Measurements from ENCODE around the gene CC2D1A.

Gene CC2D1A

GRCh38 chr19:13872695-13873389 is 33.2 kb upstream of the CC2D1A start:
- Histone ChIP-seq H2BK5ac (ENCODE audit: low read depth, low read length, poor library complexity, severe bottlenecking) (no peak overlapping the region), H3K4me2 (ENCODE audit: low read length, poor library complexity, severe bottlenecking) (peak overlapping the region; percentile 76), H3K79me1 (replicated peaks; ENCODE audit: low read length, poor library complexity, severe bottlenecking) (peaks cover 1% of the 10 kb centered on the region), H3K4me1 (ENCODE audit: control insufficient read depth, insufficient read depth, low read depth, low read length) (peaks cover 7% of the 10 kb centered on the region), H2BK15ac (ENCODE audit: low read depth, poor library complexity, severe bottlenecking) (peak overlapping the region; percentile 12), H3K27me3 (ENCODE audit: control insufficient read depth in 1 of 2, insufficient read depth in 1 of 2, low read length in 2 of 2) (peaks cover 4 to 20% of the 10 kb centered on the region in 2 experiments), H3K27ac (ENCODE audit: low read length, poor library complexity, severe bottlenecking) (no peak overlapping the region), H3K9me3 (ENCODE audit: control insufficient read depth, low read length) (no peaks in the 10 kb centered on the region), H4K8ac (ENCODE audit: low read length) (peak overlapping the region; percentile 45), H3K14ac (ENCODE audit: low read length in 2 of 2) (no peak overlapping the region), H2BK12ac (ENCODE audit: low read length in 2 of 2) (no peak overlapping the region), H2BK120ac (ENCODE audit: low read depth, low read length) (no peak overlapping the region), H2AK5ac (ENCODE audit: low read length, severe bottlenecking) (no peak overlapping the region), H4K91ac (ENCODE audit: low read length) (no peak overlapping the region), H3K4me3 (ENCODE audit: insufficient read depth in 1 of 2, low read depth in 1 of 2, low read length in 2 of 2) (peak overlapping the region; percentile 41 to 42), H3K18ac (ENCODE audit: low read depth in 1 of 2, low read length in 2 of 2) (peak overlapping the region in 1 of 2 experiments; percentile 68), H2AFZ (ENCODE audit: low read depth, low read length) (peak overlapping the region; percentile 44), H3K9ac (ENCODE audit: low read length) (peak overlapping the region; percentile 12), H3K4ac (ENCODE audit: low read depth in 1 of 2, low read length in 2 of 2) (no peak overlapping the region), H3K36me3 (ENCODE audit: control insufficient read depth in 1 of 2, insufficient read depth in 2 of 2, low read depth in 1 of 2, low read length in 2 of 2) (peaks cover 0 to 2% of the 10 kb centered on the region in 2 experiments), H3K23ac (ENCODE audit: low read length in 2 of 2) (no peak overlapping the region)
- no peak for DNase-seq
- WGBS, result 4% methylated on average over 42 of the region's 45 CpGs

- H3K14ac ChIP-seq (ENCODE audit: low read length in 2 of 2), result no peak overlapping the region
- no peak overlapping the region for H2AFZ ChIP-seq (ENCODE audit: low read depth, low read length)
- H3K27ac ChIP-seq (ENCODE audit: low read length, poor library complexity, severe bottlenecking), result no peak overlapping the region
- H2BK5ac ChIP-seq (ENCODE audit: low read depth, low read length, poor library complexity, severe bottlenecking), result no peak overlapping the region
- no peak overlapping the region for H3K4me2 ChIP-seq (ENCODE audit: low read length, poor library complexity, severe bottlenecking)
- no peak overlapping the region for H3K18ac ChIP-seq (ENCODE audit: low read depth in 1 of 2, low read length in 2 of 2)
- H3K9ac ChIP-seq (ENCODE audit: low read length), result peak overlapping the region; percentile 64
- H3K27me3 ChIP-seq (ENCODE audit: control insufficient read depth in 1 of 2, insufficient read depth in 1 of 2, low read length in 2 of 2), result peaks cover 4 to 20% of the 10 kb centered on the region in 2 experiments
- H3K4me3 ChIP-seq (ENCODE audit: insufficient read depth in 1 of 2, low read depth in 1 of 2, low read length in 2 of 2), result peak overlapping the region in 1 of 2 experiments; percentile 33
- H2BK12ac ChIP-seq (ENCODE audit: low read length in 2 of 2), result no peak overlapping the region
- no peaks in the 10 kb centered on the region for H3K9me3 ChIP-seq (ENCODE audit: control insufficient read depth, low read length)
- 71% methylated on average over 35 of the region's 35 CpGs for WGBS
- peaks cover 7% of the 10 kb centered on the region for H3K4me1 ChIP-seq (ENCODE audit: control insufficient read depth, insufficient read depth, low read depth, low read length)
- H4K91ac ChIP-seq (ENCODE audit: low read length), result no peak overlapping the region
- peak overlapping the region; percentile 2 for H4K8ac ChIP-seq (ENCODE audit: low read length)
- H2AK5ac ChIP-seq (ENCODE audit: low read length, severe bottlenecking), result no peak overlapping the region
- H3K23ac ChIP-seq (ENCODE audit: low read length in 2 of 2), result no peak overlapping the region
- H3K36me3 ChIP-seq (ENCODE audit: control insufficient read depth in 1 of 2, insufficient read depth in 2 of 2, low read depth in 1 of 2, low read length in 2 of 2), result peaks cover 0 to 2% of the 10 kb centered on the region in 2 experiments
- DNase-seq, result no peak
- H3K4ac ChIP-seq (ENCODE audit: low read depth in 1 of 2, low read length in 2 of 2), result no peak overlapping the region
- peaks cover 1% of the 10 kb centered on the region for H3K79me1 ChIP-seq (replicated peaks; ENCODE audit: low read length, poor library complexity, severe bottlenecking)
- peak overlapping the region; percentile 34 for H2BK15ac ChIP-seq (ENCODE audit: low read depth, poor library complexity, severe bottlenecking)
- H2BK120ac ChIP-seq (ENCODE audit: low read depth, low read length), result no peak overlapping the region
Measured at GRCh38 chr19:13873834-13874515, 32.0 kb upstream of the CC2D1A start.

DNA sequence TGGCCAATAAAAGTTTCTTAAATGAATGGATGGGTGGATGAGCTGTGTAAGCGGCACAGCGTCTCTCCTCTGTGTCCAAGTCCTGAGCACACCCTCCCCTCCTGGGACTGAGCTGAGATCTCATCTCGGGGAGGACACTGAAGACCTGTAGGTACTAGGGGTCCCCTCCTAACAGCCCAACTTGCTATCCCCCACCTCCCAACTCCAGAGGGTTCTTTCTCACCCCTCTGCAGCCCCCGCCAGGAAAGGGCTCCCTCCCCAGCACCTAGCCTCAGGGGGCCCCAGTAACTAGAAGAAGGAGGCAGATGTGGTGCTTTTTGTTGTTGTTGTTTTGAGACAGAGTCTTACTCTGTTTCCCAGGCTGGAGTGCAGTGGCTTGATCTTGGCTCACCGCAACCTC is 30.2 kb upstream of the CC2D1A start:
- H3K23ac ChIP-seq (ENCODE audit: low read length in 2 of 2), result no peak overlapping the region
- no peak overlapping the region for H3K9ac ChIP-seq (ENCODE audit: low read length)
- H2AFZ ChIP-seq (ENCODE audit: low read depth, low read length), result no peak overlapping the region
- WGBS, result 95% methylated on average over 4 of the region's 5 CpGs
- no peak overlapping the region for H2BK120ac ChIP-seq (ENCODE audit: low read depth, low read length)
- H4K8ac ChIP-seq (ENCODE audit: low read length), result no peak overlapping the region
- no peak for DNase-seq
- peaks cover 4 to 20% of the 10 kb centered on the region in 2 experiments for H3K27me3 ChIP-seq (ENCODE audit: control insufficient read depth in 1 of 2, insufficient read depth in 1 of 2, low read length in 2 of 2)
- no peak overlapping the region for H3K18ac ChIP-seq (ENCODE audit: low read depth in 1 of 2, low read length in 2 of 2)
- no peaks in the 10 kb centered on the region for H3K9me3 ChIP-seq (ENCODE audit: control insufficient read depth, low read length)
- no peak overlapping the region for H3K4me2 ChIP-seq (ENCODE audit: low read length, poor library complexity, severe bottlenecking)
- no peak overlapping the region for H4K91ac ChIP-seq (ENCODE audit: low read length)
- no peak overlapping the region for H3K27ac ChIP-seq (ENCODE audit: low read length, poor library complexity, severe bottlenecking)
- H3K4ac ChIP-seq (ENCODE audit: low read depth in 1 of 2, low read length in 2 of 2), result no peak overlapping the region
- no peak overlapping the region for H2BK12ac ChIP-seq (ENCODE audit: low read length in 2 of 2)
- peaks cover 1% of the 10 kb centered on the region for H3K79me1 ChIP-seq (replicated peaks; ENCODE audit: low read length, poor library complexity, severe bottlenecking)
- no peak overlapping the region for H3K14ac ChIP-seq (ENCODE audit: low read length in 2 of 2)
- peaks cover 0 to 2% of the 10 kb centered on the region in 2 experiments for H3K36me3 ChIP-seq (ENCODE audit: control insufficient read depth in 1 of 2, insufficient read depth in 2 of 2, low read depth in 1 of 2, low read length in 2 of 2)
- no peak overlapping the region for H3K4me3 ChIP-seq (ENCODE audit: insufficient read depth in 1 of 2, low read depth in 1 of 2, low read length in 2 of 2)
- H2BK5ac ChIP-seq (ENCODE audit: low read depth, low read length, poor library complexity, severe bottlenecking), result no peak overlapping the region
- H2AK5ac ChIP-seq (ENCODE audit: low read length, severe bottlenecking), result no peak overlapping the region
- no peak overlapping the region for H2BK15ac ChIP-seq (ENCODE audit: low read depth, poor library complexity, severe bottlenecking)
- peaks cover 13% of the 10 kb centered on the region for H3K4me1 ChIP-seq (ENCODE audit: control insufficient read depth, insufficient read depth, low read depth, low read length)

GRCh38 chr19:13876834-13877233 is 29.2 kb upstream of the CC2D1A start, which contains the start of gene NANOS3:
TSS of gene NANOS3 (plus strand) at chr19:13877134. CDS start at chr19:13877249, 115 bp downstream.
- WGBS, result 45% methylated on average over 2 of the region's 5 CpGs
- no peak for DNase-seq
- no peak within 1 kb of the TSS for H4K8ac ChIP-seq (ENCODE audit: low read length)
- H2AFZ ChIP-seq (ENCODE audit: low read depth, low read length), result no peak within 1 kb of the TSS
- peak within 1 kb of the TSS in 1 of 2 experiments; percentile 15 for H3K4me3 ChIP-seq (ENCODE audit: insufficient read depth in 1 of 2, low read depth in 1 of 2, low read length in 2 of 2)
- H3K27ac ChIP-seq (ENCODE audit: low read length, poor library complexity, severe bottlenecking), result no peak within 1 kb of the TSS
- no peak within 1 kb of the TSS for H2BK5ac ChIP-seq (ENCODE audit: low read depth, low read length, poor library complexity, severe bottlenecking)
- H3K23ac ChIP-seq (ENCODE audit: low read length in 2 of 2), result no peak within 1 kb of the TSS
- H3K9me3 ChIP-seq (ENCODE audit: control insufficient read depth, low read length), result no peaks in the 10 kb centered on the region
- H4K91ac ChIP-seq (ENCODE audit: low read length), result no peak within 1 kb of the TSS
- H2AK5ac ChIP-seq (ENCODE audit: low read length, severe bottlenecking), result no peak within 1 kb of the TSS
- peaks cover 4 to 20% of the 10 kb centered on the region in 2 experiments for H3K27me3 ChIP-seq (ENCODE audit: control insufficient read depth in 1 of 2, insufficient read depth in 1 of 2, low read length in 2 of 2)
- H3K4me1 ChIP-seq (ENCODE audit: control insufficient read depth, insufficient read depth, low read depth, low read length), result peaks cover 21% of the 10 kb centered on the region
- H3K4ac ChIP-seq (ENCODE audit: low read depth in 1 of 2, low read length in 2 of 2), result no peak within 1 kb of the TSS
- no peak within 1 kb of the TSS for H3K14ac ChIP-seq (ENCODE audit: low read length in 2 of 2)
- no peak within 1 kb of the TSS for H2BK12ac ChIP-seq (ENCODE audit: low read length in 2 of 2)
- H3K18ac ChIP-seq (ENCODE audit: low read depth in 1 of 2, low read length in 2 of 2), result no peak within 1 kb of the TSS
- peaks cover 1% of the 10 kb centered on the region for H3K79me1 ChIP-seq (replicated peaks; ENCODE audit: low read length, poor library complexity, severe bottlenecking)
- no peak within 1 kb of the TSS for H2BK120ac ChIP-seq (ENCODE audit: low read depth, low read length)
- H2BK15ac ChIP-seq (ENCODE audit: low read depth, poor library complexity, severe bottlenecking), result peak within 1 kb of the TSS; percentile 26
- H3K4me2 ChIP-seq (ENCODE audit: low read length, poor library complexity, severe bottlenecking), result no peak within 1 kb of the TSS
- H3K36me3 ChIP-seq (ENCODE audit: control insufficient read depth in 1 of 2, insufficient read depth in 2 of 2, low read depth in 1 of 2, low read length in 2 of 2), result peaks cover 0 to 2% of the 10 kb centered on the region in 2 experiments
- H3K9ac ChIP-seq (ENCODE audit: low read length), result no peak within 1 kb of the TSS

Data from mesenchymal stem cell (in vitro differentiated cells and primary cell).